K562 (cell line): ENCODE measurements around the gene GABRR1. TPM values are rescaled to one million over a fixed set of nuclear protein-coding genes. Genes with fewer than 3 reads are reported as not detected.

Source experiments
- ATAC-seq: fragments of 200-7000 bp; cut with Tn5 transposase; 3 replicates; pipeline ENCODE4 v1.9.1; 2020; ENCODE audit warnings: moderate library complexity
- BruUV-seq: library from RNA; stranded (reverse); fragments of 400-500 nt; replicated peaks from 2 replicates; lab custom pipeline; 2021; lab: Mats Ljungman, UMichigan
- CTCF ChIA-PET: fragments of 300-600 bp; formaldehyde crosslinking; extraction: SDS; loops from one replicate; lab custom pipeline; 2021; ENCODE audit warnings: low intra/inter-chr PET ratio; lab: Yijun Ruan, JAX
- POLR2A ChIA-PET: fragments of 300-600, 350-650 bp; sonication (Branson Sonifier 250); formaldehyde crosslinking; extraction: SDS; loops from one replicate; lab custom pipeline; 2021; ENCODE audit warnings: antibody characterized with exemption, inconsistent platforms; lab: Yijun Ruan, JAX
- DNase-seq, 4 experiments: peaks; one replicate each; pipeline versions ENCODE4 v3.0.0 to v3.0.0-alpha.2; 2011 to 2018; ENCODE audit warnings: low spot score in 3 of 4, mixed read lengths in 3 of 4; ENCODE audit errors: extremely low read depth in 1 of 4
- FAIRE-seq: peaks from 2 replicates; lab custom pipeline; 2011; peaks lifted over from hg19 to GRCh38; lab: Jason Lieb, UNC
- H2AFZ ChIP-seq: 2 replicates; pipeline ENCODE4 v1.6.0; 2011; ENCODE audit warnings: low read depth, low read length, control low read depth, inconsistent platforms
- H3K27ac ChIP-seq: fragments of 200-600 bp; 3 replicates; pipeline ENCODE4 v1.8.0; 2011; ENCODE audit warnings: low read depth, mild to moderate bottlenecking, control low read depth, inconsistent platforms, low read length, moderate library complexity, mixed read lengths; ENCODE audit errors: extremely low read depth
- H3K27me3 ChIP-seq, 2 experiments: fragments of 300-600 bp in 1 of 2; 2 replicates in 1 of 2; 3 replicates in 1 of 2; pipeline versions ENCODE4 v1.6.0 to v1.8.0; 2011; ENCODE audit warnings: inconsistent platforms in 2 of 2, low read length in 2 of 2, mild to moderate bottlenecking in 1 of 2, mixed read lengths in 1 of 2, moderate library complexity in 1 of 2; ENCODE audit not compliant: control insufficient read depth in 2 of 2, insufficient read depth in 2 of 2
- H3K36me3 ChIP-seq: fragments of 300-600 bp; 3 replicates; pipeline ENCODE4 v1.8.0; 2011; ENCODE audit warnings: mild to moderate bottlenecking, low read length, inconsistent platforms; ENCODE audit not compliant: control insufficient read depth, insufficient read depth
- H3K4me1 ChIP-seq, 2 experiments: fragments of 200-600 bp in 1 of 2; replicated peaks in 1 of 2; 2 replicates in 1 of 2; 3 replicates in 1 of 2; pipeline versions ENCODE4 v1.5.1 to v1.8.0; 2011; ENCODE audit warnings: inconsistent platforms in 2 of 2, low read length in 2 of 2, mild to moderate bottlenecking in 1 of 2, mixed read lengths in 1 of 2, moderate library complexity in 1 of 2; ENCODE audit not compliant: control insufficient read depth in 2 of 2, insufficient read depth in 2 of 2
- H3K4me2 ChIP-seq: 2 replicates; pipeline ENCODE4 v1.6.1; 2011; ENCODE audit warnings: low read length, control low read depth, inconsistent platforms, mixed read lengths; ENCODE audit not compliant: insufficient read depth
- H3K4me3 ChIP-seq: fragments of 200-600 bp; sonication (generic), shearing (Covaris generic); 2 replicates; pipeline ENCODE4 v1.5.1; 2016; ENCODE audit warnings: control low read depth, inconsistent platforms
- H3K79me2 ChIP-seq: fragments of 200-600 bp; 3 replicates; pipeline ENCODE4 v1.8.0; 2011; ENCODE audit warnings: low read length, inconsistent platforms; ENCODE audit not compliant: control insufficient read depth, insufficient read depth
- H3K9ac ChIP-seq, 2 experiments: 2 replicates each; pipeline versions ENCODE4 v1.6.0 to v1.6.1; 2011; ENCODE audit warnings: low read depth in 2 of 2, low read length in 2 of 2, control low read depth in 1 of 2, inconsistent platforms in 1 of 2, mild to moderate bottlenecking in 1 of 2, mixed read lengths in 1 of 2; ENCODE audit not compliant: insufficient read depth in 1 of 2
- H3K9me1 ChIP-seq: one replicate; pipeline ENCODE4 v1.6.0; 2011; ENCODE audit warnings: inconsistent platforms, mild to moderate bottlenecking, low read length, moderate library complexity; ENCODE audit not compliant: control insufficient read depth, insufficient read depth
- H3K9me3 ChIP-seq: replicated peaks from 2 replicates; pipeline ENCODE4 v1.5.1; 2011; ENCODE audit warnings: low read depth, low read length, inconsistent platforms; ENCODE audit not compliant: control insufficient read depth, insufficient read depth
- H4K20me1 ChIP-seq: replicated peaks from 2 replicates; pipeline ENCODE4 v1.6.1; 2011; ENCODE audit warnings: low read length, inconsistent platforms, mixed read lengths; ENCODE audit not compliant: control insufficient read depth, insufficient read depth
- C11orf30 ChIP-seq: fragments of 450-650 bp; IDR thresholded peaks from 2 replicates; pipeline ENCODE4 v1.6.1; 2016; ENCODE audit warnings: low read depth, mild to moderate bottlenecking
- HNRNPH1 ChIP-seq: fragments of 200-400 bp; formaldehyde crosslinking; optimal IDR thresholded peaks from 2 replicates; pipeline ENCODE3; 2017; ENCODE audit warnings: low read depth, mild to moderate bottlenecking, low read length, moderate library complexity
- MYNN ChIP-seq, 2 experiments: sonication (generic); formaldehyde crosslinking in 1 of 2; IDR thresholded peaks; 2 replicates each; pipeline versions ENCODE4 v1.5.0 to v1.6.1; 2016 to 2020; ENCODE audit warnings: antibody characterized with exemption in 1 of 2, missing genetic modification reagents in 1 of 2
- NFIX ChIP-seq: fragments of 250-450 bp; sonication (Bioruptor Pico); IDR thresholded peaks from 2 replicates; pipeline ENCODE4 v1.4.0; 2020; ENCODE audit warnings: low read depth, mild to moderate bottlenecking, moderate library complexity
- OTX1 ChIP-seq: fragments of 450-650 bp; formaldehyde crosslinking; IDR thresholded peaks from 2 replicates; pipeline ENCODE4 v1.4.0; 2022; ENCODE audit warnings: mild to moderate bottlenecking
- RBM15 ChIP-seq: fragments of 200-400 bp; formaldehyde crosslinking; IDR thresholded peaks from 2 replicates; pipeline ENCODE4 v1.6.1; 2018; ENCODE audit warnings: mild to moderate bottlenecking, low read length, moderate library complexity; ENCODE audit not compliant: insufficient read depth
- SPI1 ChIP-seq: IDR thresholded peaks from 2 replicates; pipeline ENCODE4 v1.6.1; 2011; ENCODE audit warnings: low read depth, low read length, control low read depth, borderline replicate concordance
- ZNF445 ChIP-seq: fragments of 250-450 bp; sonication (Bioruptor Pico); IDR thresholded peaks from 2 replicates; pipeline ENCODE4 v1.4.0; 2020; ENCODE audit warnings: low read depth, mild to moderate bottlenecking, moderate library complexity
- WGBS: fragments of 100-300 bp; shearing (Covaris generic); methylation state at CpG from one replicate; pipeline ENCODE4 v1.1.6; 2016; ENCODE audit warnings: low coverage, mixed read lengths; ENCODE audit not compliant: insufficient coverage; ENCODE audit errors: missing lambda C conversion rate; 5-methylcytosine and 5-hydroxymethylcytosine counted together
- in situ Hi-C: fragments of 300-500 bp; cut with MboI; formaldehyde crosslinking; loops from 4 replicates; pipeline ENCODE4 v1.15.0; 2018; ENCODE audit warnings: inconsistent platforms, mixed read lengths
- intact Hi-C: fragments of 100-400 bp; cut with micrococcal nuclease; formaldehyde crosslinking; loops from 2 replicates; pipeline ENCODE4 v1.14.2; 2022
- polyA plus RNA-seq, 8 experiments: library from polyadenylated mRNA; depleted of rRNA in 4 of 8; stranded (reverse) in 5 of 8; unstranded in 3 of 8; fragments of >200 nt; fragmentation: Nextera tagmentation in 2 of 8; fragmentation: Illumina TruSeq in 1 of 8; extraction: Ambion mirVana in 2 of 8; extraction: Trizol in 1 of 8; gene quantifications; 2 replicates each; pipeline versions ENCODE4 v1.2.1 to v1.2.3, GENCODE V29; 2011 to 2014; ENCODE audit warnings: inconsistent platforms in 1 of 8, missing spikeins in 1 of 8
- total RNA-seq, 7 experiments: library from RNA; depleted of rRNA in 6 of 7; stranded (reverse); fragments of >200 nt in 6 of 7; fragmentation: Illumina TruSeq in 2 of 7; extraction: Trizol in 2 of 7; gene quantifications; 2 replicates each; pipeline versions ENCODE4 v1.2.1 to v1.2.3, GENCODE V29; 2011 to 2021; ENCODE audit warnings: low replicate concordance in 1 of 7

Gene GABRR1
- total and polyA plus RNA-seq, 9 of the 15 experiments (the other 6 are each of a cell fraction or from before 2014, with no cell fraction given) = not detected

GRCh38 chr6:89264296-89264695, 47.1 kb upstream of the GABRR1 start:
- Histone ChIP-seq H3K27ac (no peak overlapping the region), H3K9me3 (no peaks in the 10 kb centered on the region), H3K79me2 (no peaks in the 10 kb centered on the region), H4K20me1 (no peaks in the 10 kb centered on the region), H3K4me3 (no peak overlapping the region), H3K36me3 (no peaks in the 10 kb centered on the region), H3K9ac (no peak overlapping the region), H3K4me2 (no peak overlapping the region), H3K27me3 (peaks cover 2 to 25% of the 10 kb centered on the region in 2 experiments; a peak in 4 of 5 replicates), H3K9me1 (no peaks in the 10 kb centered on the region), H2AFZ (no peak overlapping the region), H3K4me1 (peaks cover 6 to 14% of the 10 kb centered on the region in 2 experiments; a peak in 4 of 5 replicates)
- ATAC-seq (no peak), FAIRE-seq (no peak), DNase-seq (no peak)
- no TSS peak for BruUV-seq
- in situ Hi-C loops = no loop called here
- intact Hi-C loops = no loop called here
- no peak for TF ChIP-seq SPI1
- no peak for TF ChIP-seq ZNF445 (CRISPR knock-in tag)
- TF ChIP-seq MYNN (IDR thresholded peaks at IDR 0.05) = no peak
- TF ChIP-seq MYNN (CRISPR knock-in tag; IDR thresholded peaks at IDR 0.05) = no peak
- no peak for TF ChIP-seq C11orf30
- no peak for TF ChIP-seq HNRNPH1
- TF ChIP-seq RBM15 = no peak
- TF ChIP-seq NFIX = no peak
- no peak for TF ChIP-seq OTX1 (CRISPR knock-in tag)
- CTCF ChIA-PET = no interaction called here
- 50% methylated on average over 20 of the region's 20 CpGs for whole genome bisulfite sequencing
- POLR2A ChIA-PET = no interaction called here
